Measurements from ENCODE around the gene SMLR1. TPM values are rescaled to one million over a fixed set of nuclear protein-coding genes. Genes with fewer than 3 reads are reported as not detected.

The SMLR1 gene
- total RNA-seq, 2 donors from 2014 or later = not detected

GRCh38 chr6:130863415-130864230 lies 36.4 kb downstream of the SMLR1 start:
- DNase-seq (ENCODE audit: low spot score in 2 of 2) = no peak
- no peak overlapping the region for H3K27ac Mint-ChIP-seq
- no peak for ATAC-seq
- H3K9me3 Mint-ChIP-seq = no peaks in the 10 kb centered on the region
- no peaks in the 10 kb centered on the region for H3K36me3 Mint-ChIP-seq

DNA sequence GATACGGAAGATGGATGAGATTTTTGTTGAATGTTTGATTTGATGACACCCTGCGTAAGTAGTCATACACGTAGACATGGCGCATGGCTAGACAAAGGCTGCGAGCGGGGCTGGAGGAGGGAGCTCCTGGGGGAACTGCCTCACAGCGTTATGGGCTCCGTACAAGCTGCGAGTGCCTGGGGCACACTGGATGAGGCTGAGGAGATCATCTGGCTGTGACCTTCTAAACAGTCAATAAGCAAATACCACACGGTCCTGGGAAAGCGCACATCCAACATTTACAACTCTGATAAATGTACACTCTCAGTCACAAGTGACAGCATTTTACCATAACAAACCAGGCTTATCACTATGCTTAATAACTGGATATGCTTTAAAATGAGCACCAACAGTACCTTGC lies 37.1 kb downstream of the SMLR1 start:
- DNase-seq (ENCODE audit: low spot score in 2 of 2) (no peak), ATAC-seq (no peak)
- Mint-ChIP-seq H3K27ac (no peak overlapping the region), H3K36me3 (no peaks in the 10 kb centered on the region), H3K9me3 (no peaks in the 10 kb centered on the region)

GRCh38 chr6:130865793-130866192 lies 38.6 kb downstream of the SMLR1 start:
- Mint-ChIP-seq H3K9me3 (no peaks in the 10 kb centered on the region), H3K36me3 (no peaks in the 10 kb centered on the region), H3K27ac (no peak overlapping the region)
- DNase-seq (ENCODE audit: low spot score in 2 of 2) (no peak), ATAC-seq (no peak)

DNA sequence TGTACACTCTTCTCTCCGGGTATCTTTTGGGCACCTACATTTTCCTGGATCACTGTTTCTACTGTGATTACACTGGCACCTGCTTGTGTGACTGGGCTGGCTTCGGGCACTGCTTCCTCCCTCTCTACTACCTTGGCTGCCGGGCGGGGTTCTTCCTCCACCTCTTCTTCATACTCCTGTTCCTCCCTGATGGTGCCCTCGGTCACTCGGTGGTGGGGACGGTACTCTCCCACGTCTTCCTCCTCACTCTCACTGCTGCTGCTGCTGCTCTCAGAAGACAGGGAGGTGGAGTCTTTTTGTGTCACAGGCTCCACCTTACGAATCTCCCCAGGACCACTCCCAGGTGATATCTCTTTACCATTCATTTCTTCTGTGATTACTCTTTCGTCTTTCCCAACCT lies 42.5 kb downstream of the SMLR1 start:
- no peak for ATAC-seq
- DNase-seq (ENCODE audit: low spot score in 2 of 2) = no peak
- no peak overlapping the region for H3K27ac Mint-ChIP-seq
- no peaks in the 10 kb centered on the region for H3K9me3 Mint-ChIP-seq
- H3K36me3 Mint-ChIP-seq = no peaks in the 10 kb centered on the region

DNA sequence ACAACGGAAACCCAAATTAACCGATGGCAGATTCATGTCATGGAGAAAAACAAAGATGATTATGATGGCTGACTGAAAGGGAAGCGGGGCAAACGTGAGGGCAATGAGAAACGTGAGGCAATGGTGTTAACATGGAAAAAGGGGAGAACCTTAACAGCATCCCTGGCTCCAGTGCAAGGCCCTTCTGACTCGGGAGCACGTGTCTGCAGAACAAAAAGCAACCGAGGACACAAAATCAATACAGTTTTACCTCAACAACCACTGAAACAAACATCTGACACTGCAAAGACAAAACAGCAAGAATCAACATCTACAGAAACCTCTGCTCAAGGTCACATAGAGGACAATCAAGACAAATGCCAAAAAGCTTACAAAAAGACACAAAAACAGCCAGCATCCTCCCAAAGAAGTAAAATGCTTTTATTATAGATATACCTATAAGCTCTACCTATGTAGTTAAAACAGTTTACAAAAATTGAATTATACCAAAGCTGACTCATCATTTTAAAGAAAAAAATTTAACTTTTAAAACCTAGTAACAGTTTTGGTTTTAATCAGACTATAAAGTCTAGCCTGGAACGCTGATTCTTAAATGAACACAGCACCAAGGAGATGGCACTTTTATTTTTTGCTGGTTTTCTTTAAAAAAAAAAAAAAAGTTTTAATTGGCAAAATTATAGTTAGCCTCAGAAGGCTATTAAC lies 43.1 kb downstream of the SMLR1 start:
- Mint-ChIP-seq H3K36me3 (no peaks in the 10 kb centered on the region), H3K27ac (no peak overlapping the region), H3K9me3 (no peaks in the 10 kb centered on the region)
- no peak for ATAC-seq
- no peak for DNase-seq (ENCODE audit: low spot score in 2 of 2)

DNA sequence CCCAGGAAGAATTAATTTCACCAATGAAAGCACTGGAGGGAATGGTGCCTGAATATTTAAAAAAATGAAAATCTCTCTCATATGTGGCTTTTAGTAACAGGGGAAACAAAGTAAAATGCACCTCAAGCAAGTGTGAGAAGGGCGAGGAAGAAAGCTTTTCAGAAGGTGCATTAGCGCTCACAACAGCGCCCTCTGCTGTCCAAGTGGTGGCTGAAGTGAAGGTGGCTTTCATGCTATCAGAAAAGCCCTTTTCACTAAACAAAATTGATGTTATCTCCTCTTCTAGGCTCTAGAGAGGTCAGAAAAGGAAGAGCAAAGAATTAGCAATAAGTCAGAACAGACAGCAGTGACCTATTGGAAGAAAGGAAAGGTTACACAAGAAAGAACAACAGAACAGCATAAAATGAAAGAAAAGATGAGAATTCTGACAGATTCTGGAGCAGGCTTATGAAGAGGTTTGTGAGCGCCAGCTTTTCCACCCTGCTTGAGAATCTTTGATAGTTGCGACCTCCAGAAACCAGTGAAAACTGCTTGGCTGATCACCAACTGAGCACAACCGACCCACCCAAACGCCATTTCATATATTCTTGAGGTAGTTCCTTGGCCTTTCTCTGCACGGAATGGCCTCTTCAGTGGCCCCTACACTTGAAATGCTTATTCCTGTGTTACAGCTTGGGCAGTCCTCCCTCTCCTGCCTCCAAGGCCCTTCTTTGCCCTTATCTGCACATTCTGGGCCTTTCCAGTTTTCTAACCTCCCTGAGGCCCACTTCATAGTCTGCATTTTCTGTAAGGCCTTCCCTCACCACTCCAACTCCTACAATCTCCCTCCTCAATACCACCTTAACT lies 45.3 kb downstream of the SMLR1 start:
- ATAC-seq (peak; percentile 29 to 52), DNase-seq (ENCODE audit: low spot score in 2 of 2) (peak in 1 of 2 donors; percentile 74)
- Mint-ChIP-seq H3K9me3 (no peaks in the 10 kb centered on the region), H3K27ac (no peak overlapping the region), H3K36me3 (no peaks in the 10 kb centered on the region)

GRCh38 chr6:130873746-130874145 lies 46.5 kb downstream of the SMLR1 start:
- H3K36me3 Mint-ChIP-seq = no peaks in the 10 kb centered on the region
- H3K9me3 Mint-ChIP-seq = no peaks in the 10 kb centered on the region
- DNase-seq (ENCODE audit: low spot score in 2 of 2) = no peak
- no peak for ATAC-seq
- H3K27ac Mint-ChIP-seq = no peak overlapping the region

- DNase-seq (ENCODE audit: low spot score in 2 of 2) = no peak
- Mint-ChIP-seq H3K27ac (no peak overlapping the region), H3K36me3 (no peaks in the 10 kb centered on the region), H3K9me3 (no peaks in the 10 kb centered on the region)
- no peak for ATAC-seq
These were observed 52.6 kb downstream of the SMLR1 start for GRCh38 chr6:130879826-130880225.

DNA sequence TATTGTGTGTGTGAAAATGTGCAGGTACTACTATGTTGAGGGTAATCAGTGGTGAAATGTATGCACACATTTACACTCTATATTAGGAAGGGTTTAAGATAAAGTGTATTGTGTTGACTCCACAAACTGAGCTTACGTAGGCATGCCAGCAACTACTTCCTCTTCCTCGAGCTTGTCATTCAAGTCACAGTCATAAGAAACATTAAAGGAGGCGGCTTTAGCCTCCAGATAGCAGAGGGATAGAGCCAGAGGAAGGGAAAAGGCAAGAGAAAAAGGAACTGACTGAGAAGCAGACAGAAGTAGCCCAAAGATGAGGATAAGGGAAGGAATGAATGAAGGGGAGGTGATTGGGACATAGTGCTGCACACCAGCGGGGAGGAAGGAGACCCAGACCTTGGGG lies 55.2 kb downstream of the SMLR1 start:
- Mint-ChIP-seq H3K27ac (no peak overlapping the region), H3K36me3 (no peaks in the 10 kb centered on the region), H3K9me3 (no peaks in the 10 kb centered on the region)
- ATAC-seq = no peak
- no peak for DNase-seq (ENCODE audit: low spot score in 2 of 2)

- H3K9me3 Mint-ChIP-seq = no peaks in the 10 kb centered on the region
- ATAC-seq (peak; percentile 76 to 87), DNase-seq (ENCODE audit: low spot score in 2 of 2) (peak in 1 of 2 donors; percentile 69)
- H3K36me3 Mint-ChIP-seq = no peaks in the 10 kb centered on the region
- H3K27ac Mint-ChIP-seq = peak overlapping the region in 1 of 2 donors; percentile 8
These were observed 58.4 kb downstream of the SMLR1 start for GRCh38 chr6:130885392-130886192.

Other genes with a start within 250 kb of the SMLR1 start
- 10 to 100 TPM; 25.6 to 41.8 TPM for gene EPB41L2, start 235.8 kb downstream of the SMLR1 start, total RNA-seq

Data from activated naive CD4-positive, alpha-beta T cell treated with anti-CD3 and anti-CD28 coated beads, Interleukin-2, amount 50 U/mL, for 72 hours (primary cell).